HG03457 (cell line): ENCODE data around the gene TXNL4A.

ENCODE experiments used
- ATAC-seq: cut with Tn5 transposase; IDR thresholded peaks from one replicate; pipeline ENCODE4 v1.9.1; 2021; ENCODE audit warnings: moderate number of reproducible peaks; ENCODE audit not compliant: unreplicated experiment

TXNL4A gene

DNA sequence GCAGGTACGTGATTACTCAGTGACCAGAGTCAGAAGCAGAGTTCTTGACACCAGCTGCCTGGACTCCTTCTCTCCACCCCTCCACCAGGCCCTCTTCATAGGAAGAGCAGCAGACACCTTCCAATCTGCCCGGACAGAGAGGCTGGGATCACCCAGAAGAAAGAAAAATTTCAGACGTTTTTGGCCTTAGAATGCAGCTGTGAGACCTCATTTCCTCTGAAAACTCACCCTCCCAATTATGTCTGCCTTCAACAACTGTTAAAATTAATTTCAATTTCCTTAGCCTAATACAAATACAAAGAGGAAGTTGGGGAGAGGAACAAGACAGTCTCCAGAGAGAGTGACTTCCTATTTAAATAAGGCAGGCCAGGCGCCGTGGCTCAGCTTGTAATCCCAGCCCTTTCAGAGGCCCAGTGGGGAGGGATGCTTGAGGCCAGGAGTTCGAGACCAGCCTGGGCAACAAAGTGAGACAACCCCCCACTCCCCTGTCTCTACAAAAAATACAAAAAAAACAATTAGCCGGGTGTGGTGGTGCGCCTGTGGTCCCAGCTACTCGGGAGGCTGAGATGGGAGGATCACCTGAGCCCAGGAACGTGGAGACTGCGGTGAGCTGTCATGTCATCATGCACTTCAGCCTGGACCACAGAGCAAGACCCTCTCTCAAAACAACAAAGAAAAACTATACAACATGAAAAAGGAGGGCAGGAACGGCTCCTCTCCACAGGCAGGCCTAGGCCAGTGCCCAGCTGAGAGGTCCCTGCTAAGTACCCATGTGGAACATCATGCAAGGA is 38.5 kb downstream of the TXNL4A start:
- ATAC-seq: no peak

DNA sequence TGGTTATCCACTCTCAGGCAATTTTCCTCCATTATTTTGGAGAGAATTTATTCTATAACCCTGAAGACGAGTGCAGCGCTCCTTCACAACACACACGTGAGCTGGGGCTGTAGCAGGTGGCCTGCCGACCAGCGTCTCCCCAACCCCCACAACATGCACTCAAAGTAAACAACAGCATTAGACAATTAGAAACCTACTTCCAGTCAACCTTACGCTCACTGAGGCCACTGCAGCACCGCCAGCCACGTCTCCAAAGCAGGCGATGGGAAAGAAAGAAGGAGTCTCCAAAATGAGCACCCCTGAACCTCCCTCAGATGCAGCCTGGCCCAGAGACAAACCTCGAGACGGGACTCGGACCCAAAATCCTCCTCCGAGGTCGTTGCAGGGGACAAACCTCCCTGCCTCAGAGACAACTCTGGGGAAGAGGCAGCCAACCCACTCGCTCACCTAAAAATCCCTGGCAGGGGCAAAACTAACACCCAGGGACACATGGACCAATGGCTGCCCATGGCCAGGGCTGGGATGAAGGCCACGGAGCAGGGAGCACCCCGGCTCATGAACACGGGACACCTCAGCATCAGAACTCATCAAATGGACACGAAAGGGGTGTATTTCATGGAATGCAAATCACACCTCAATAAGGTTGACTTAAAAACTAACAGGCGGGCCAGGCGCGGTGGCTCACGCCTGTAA is 39.5 kb downstream of the TXNL4A start:
- ATAC-seq: no peak

DNA sequence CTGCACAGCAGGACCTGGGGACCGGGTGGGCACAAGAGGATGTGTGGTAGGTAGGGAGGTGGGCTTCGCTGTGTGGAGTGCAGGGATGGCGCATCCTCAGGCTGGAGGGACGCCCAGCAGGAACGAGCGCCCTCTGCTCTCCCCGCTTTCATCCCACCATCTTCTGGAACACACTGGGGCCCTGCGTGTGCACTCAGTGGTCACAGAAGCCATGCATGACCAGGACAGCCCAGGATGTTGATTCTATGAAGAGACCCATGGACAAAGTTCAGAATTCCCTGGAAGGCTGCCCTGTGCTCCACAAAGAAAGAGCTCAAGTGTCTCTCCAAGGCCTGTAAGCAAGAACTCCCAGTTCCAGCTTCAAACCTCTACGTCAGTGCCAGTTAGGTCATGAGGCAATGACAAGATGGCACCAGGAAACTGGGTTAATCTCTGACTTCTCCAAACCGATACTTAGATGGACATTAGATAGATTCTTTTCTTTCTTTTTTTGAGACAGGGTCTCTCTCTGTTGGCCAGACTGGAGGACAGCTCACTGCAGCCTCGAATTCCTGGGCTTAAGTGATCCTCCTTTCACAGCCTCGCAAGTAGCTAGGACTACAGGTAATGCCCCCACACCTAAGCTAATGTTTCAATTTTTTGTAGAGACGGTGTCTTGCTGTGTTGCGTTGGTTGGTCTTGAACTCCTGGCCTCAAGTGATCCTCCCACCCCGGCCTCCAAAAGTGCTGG is 40.3 kb downstream of the TXNL4A start:
- ATAC-seq: no peak

DNA sequence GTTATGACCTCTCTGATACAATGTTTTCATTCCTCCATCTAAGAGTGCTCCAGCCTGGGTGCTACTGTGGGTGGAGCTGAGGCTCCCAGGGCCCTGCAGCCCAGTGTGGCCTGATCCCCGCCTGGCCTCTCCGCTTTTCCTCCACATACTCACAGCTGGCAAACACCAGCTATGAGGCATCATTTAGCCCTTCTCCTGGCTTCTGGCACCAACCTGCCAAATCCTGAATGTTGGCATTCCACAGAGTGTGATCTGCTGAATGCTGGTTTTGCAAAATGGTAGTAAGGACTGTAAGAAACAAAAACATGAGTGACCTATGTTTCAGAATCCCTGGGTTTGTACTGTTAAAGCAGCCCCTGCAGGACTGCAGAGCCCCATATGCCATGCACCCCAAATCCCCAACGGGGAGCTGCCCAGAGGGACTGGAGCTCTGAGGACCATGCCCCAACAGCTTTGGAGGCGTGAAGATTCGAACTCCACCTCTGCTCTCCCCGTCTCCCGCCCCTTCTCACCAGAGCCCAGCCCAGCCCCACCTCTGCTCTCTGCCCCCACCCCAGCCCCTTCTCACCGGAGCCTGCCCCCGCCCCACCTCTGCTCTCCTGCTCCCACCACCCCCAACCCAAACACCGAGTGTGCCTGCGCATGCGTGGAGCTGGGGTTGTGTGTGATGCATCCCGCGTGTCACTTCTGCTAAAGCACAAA is 41.2 kb downstream of the TXNL4A start:
- ATAC-seq: no peak

DNA sequence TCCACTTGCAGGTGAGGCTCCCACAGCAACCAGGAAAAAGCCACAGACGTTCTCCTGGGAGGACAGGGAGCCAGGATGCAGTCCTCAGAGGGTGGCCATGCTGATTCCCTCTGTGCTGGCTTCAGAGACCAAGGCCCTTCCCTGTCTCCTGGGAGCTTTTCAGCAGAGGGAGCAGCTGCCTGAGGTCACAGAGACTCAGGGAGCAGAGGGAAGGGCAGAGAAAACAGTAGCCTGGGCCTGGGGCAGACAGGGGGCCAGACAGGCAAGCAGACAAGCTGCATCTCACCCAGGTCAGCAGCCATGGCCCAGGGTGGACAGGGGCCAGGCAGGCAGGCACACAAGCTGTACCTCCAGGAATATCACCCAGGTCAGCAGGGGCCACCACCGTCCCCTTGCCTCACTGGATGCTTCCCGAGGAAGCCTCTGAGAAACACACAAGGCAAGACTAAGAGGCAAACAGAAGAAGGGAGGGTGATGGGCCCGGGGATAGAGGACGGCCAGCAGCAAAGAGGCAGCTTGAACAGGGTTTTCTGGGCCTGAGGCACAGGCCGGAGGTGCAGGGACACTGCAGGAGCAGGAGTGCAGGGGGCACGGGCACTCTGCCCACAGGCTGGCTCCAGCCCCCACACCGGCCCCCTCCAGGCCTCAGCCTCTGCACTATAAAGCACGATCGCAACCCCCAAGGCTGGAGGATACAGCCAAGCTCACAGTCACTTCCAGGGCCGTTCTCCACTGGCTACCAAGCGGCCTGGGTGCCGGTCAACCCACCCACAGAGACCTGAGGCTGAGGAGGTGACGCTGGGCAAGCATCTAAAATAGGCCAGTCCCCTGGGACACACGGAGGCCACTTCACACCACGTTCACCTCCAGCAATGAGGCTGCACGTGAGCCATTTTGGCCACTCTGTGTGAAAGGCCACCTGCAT is 43.0 kb downstream of the TXNL4A start:
- no peak for ATAC-seq

DNA sequence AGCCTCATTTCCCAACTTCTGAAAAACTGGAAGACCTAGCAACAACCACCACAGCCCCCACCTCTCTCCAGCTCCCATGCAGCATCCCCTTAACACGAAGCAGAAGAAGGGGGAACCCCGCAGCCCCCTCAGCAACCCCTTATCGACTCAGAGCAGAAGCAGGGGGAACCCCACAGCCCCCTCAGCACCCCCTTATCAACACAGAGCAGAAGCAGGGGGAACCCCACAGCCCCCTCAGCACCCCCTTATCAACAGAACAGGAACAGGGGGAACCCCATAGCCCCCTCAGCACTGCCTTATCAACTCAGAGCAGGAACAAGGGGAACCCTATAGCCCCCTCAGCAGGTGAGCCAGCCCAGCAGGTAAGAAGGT is 43.6 kb downstream of the TXNL4A start:
- ATAC-seq: no peak

DNA sequence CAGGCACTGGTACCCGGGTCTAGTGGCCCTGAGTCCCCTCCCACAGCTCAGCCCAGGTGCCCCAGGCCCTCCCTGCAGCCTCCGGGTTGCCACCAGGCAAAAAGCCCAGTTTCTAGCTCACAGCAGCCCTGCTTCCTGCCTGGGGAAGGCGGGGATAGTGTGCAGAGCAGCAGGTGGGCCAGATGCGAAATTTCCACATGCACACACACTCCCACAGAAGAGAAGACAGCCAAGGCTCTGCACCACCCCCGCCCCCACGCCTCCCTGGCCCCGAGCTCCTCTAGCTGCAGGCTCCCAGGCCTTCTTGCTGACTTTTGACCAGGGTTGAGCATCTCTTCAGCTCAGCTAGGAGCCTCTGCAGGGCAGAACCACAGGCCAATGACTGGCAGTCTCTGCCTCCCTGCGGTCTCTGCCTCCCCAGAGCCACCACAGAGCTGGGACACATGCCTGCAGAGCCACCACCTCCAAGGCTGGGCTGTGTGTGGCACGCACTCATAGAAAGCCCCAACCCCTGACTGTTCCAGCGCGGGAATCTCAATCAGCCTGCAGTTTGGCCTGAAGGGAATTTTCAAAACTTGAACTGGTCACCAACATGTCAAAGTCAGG is 44.1 kb downstream of the TXNL4A start:
- ATAC-seq: no peak

DNA sequence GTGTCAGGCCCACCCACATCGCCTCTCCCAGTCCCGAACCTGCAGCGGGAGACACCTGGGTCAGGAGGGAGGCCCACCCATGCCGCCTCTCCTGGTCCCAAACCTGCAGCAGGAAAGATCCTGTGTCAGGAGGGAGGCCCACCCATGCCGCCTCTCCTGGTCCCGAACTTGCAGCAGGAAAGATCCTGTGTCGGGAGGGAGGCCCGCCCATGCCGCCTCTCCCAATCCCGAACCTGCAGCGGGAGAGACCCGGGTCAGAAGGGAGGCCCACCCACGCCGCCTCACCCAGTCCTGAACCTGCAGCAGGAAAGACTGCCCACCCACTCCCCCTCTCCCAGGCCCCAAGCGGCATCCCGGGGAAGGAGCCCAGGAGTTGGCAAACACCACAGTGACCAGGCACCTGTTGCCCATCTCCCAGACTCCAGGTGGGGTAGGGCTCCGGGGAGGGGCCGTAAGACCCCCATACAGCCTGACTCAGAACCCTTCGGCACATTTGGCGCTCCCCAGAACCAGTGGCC is 44.7 kb downstream of the TXNL4A start:
- no peak for ATAC-seq

DNA sequence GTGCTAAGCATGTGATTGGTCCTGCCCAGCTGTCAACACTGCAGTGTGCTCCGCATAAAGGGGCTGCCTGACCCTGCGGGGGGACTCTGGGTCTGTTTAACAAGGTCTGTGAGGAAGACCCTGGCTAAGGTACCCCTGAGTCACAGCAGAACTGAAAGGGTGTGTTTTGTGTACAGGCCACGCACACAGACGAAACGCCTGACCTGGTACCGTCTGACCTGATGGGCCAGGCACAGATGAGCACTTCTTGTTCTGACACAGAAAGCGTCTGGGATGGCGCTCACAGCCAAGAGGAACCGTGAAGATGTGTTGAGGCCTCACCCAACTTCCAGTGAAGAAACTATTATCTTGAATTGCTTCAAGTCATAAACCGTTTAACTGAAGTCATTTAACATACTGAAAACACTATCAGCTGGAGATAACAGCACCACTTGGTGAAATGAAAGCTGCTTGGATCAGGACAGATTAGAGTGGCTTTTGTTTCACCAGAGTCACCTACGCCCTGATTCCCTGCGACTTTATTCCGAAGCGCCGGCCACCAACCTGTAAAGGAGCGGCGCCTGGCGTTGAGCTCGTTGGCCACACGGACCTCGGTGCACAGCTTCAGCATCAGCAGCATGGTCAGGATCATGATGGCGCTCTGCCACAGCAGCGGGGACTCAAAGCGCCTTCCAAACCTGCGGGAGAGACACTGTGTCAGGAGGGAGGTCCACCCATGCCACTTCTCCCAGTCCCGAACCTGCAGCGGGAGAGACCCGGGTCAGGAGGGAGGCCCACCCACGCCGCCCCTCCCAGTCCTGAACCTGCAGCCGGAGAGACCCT is 45.4 kb downstream of the TXNL4A start:
- no peak for ATAC-seq

DNA sequence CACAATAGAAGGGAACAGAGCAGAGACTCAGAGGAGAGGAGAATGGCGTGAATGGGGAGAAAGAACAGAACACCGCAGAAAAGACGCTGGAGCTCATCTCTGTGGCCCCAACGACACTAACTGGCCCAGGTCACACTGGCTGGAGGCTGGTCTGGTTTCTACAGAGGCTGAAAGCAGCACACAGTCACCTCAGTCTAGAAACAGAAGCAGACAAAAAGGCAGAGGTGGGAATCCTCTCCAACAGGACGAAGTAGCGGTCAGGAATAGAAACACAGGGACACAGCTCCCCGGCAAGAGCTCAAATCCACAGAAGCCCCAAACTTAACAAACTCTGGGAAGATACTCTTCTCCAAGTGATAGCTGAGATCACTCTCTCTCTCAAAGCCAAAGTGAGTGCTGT is 46.2 kb downstream of the TXNL4A start:
- ATAC-seq: no peak

DNA sequence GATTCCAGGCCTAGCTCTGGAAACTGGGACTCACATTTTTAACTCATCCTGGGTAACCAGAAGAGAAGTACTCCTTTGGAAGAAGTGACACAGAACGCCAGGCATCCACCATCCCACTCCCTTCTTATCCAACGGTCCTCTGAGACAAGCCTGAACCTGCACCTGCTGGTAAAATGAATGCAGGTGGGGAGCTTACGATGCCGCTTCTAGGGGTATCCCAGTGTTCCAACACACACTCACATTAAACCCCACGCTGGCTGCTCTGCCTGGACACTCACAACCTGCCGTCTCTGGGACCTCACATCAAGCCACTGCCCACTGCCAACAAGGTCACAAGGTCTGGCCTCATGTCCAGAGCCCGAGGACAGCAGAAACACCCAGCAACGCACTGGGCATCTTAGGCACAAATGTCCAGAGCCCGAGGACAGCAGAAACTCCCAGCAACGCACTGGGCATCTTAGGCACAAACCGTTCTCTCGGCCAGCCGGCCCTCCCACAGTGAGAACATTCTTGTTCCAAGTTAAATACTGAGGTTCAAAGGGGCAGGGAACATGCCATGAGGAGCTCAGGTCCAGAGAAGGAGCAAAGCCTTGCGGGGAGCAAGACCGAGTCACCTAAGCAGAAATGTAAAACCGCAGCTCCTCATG is 46.8 kb downstream of the TXNL4A start:
- ATAC-seq: no peak

DNA sequence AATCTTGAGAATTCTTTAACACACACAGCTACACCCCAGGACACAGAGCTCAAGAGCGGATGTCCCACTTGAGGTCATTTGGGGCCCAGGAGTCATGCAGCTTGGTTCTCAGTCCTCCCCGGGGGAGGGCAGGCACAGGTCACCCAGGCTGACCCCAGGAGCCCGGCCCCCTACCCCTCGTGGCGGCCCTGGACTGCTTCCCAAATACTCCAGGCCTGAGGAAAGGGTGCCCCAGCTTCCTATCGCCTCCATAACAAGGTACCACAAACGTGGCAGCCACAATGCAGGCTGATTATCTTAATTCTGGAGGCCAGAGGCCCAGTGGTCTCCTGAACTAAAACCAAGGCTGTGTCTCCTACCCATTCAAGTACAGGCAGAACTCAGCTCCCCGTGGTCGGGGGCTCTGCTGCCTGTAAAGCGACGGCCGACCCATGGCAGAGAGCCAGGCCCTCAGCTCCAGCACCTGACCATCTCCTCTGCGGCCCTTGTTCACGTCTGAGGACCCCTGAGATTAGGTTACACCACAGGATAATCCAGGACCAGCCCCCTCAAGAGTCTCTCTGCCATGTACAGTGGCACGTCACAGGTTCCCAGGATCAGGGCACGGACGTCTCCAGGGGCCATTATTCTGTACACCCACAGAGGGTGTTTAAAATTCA is 47.4 kb downstream of the TXNL4A start:
- ATAC-seq: no peak

DNA sequence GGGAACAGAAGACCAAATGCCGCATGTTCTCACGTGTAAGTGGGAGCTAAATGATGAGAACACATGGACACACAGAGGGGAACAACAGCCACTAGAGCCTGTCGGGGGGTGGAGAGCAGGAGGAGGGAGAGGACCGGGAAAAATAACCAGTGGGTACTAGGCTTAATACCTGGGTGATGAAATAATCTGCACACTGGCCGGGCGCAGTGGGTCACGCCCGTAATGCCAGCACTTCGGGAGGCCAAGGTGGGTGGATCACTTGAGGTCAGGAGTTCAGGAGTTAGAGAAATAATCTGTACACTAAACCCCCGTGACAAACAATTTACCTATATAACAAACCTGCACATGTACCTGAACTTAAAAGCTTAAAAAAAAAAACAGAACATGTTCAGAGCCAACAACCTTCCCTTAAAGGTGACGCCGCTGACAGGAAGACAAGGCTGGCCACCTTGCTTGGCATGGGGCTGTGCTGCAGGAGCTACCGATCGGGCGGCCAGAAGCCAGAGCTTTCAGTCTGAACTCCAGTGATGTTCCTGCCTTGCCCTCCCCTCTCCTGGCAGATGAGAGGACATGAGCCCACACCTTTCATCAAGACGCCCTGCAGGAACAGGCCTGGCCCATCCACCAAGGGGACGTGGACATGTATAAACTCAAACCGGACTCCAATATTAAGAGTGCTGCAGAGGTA is 48.1 kb downstream of the TXNL4A start:
- no peak for ATAC-seq

DNA sequence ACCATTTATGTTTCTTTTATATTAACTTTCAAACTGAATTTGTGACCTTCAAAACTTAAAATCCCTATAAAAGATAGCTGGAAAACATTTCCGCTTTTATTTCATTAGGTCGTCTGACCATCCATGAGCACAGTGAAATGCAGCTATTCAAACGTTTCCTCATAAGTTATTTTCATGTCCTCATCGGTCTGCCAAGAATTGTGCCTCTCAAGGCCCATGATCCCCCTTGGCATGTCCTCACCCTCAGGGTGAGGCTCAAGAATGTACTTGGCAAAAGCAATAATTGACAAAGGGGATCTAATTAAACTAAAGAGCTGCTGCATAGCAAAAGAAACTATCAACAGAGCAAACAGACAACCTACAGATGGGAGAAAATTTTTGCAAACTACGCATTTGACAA is 49.3 kb downstream of the TXNL4A start:
- no peak for ATAC-seq

DNA sequence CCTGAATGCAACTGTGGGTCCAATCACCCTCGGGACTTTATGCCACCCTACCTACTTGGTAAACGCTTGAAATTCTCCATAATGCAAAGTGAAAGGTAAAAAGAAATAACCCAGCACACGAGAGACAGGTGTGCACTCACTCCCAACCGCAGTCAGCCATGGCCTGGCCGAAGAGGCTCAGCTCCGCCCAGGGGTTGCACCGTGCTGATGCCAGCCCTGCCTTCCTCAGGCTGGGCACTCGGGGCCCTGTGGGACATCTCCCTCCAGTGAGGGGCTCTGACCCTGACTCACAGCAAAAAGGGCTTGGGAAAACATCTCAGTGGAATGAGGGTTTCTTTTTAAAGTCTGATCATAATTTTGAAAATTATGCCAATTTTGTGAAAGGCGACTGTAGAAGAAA is 50.2 kb downstream of the TXNL4A start:
- no peak for ATAC-seq

DNA sequence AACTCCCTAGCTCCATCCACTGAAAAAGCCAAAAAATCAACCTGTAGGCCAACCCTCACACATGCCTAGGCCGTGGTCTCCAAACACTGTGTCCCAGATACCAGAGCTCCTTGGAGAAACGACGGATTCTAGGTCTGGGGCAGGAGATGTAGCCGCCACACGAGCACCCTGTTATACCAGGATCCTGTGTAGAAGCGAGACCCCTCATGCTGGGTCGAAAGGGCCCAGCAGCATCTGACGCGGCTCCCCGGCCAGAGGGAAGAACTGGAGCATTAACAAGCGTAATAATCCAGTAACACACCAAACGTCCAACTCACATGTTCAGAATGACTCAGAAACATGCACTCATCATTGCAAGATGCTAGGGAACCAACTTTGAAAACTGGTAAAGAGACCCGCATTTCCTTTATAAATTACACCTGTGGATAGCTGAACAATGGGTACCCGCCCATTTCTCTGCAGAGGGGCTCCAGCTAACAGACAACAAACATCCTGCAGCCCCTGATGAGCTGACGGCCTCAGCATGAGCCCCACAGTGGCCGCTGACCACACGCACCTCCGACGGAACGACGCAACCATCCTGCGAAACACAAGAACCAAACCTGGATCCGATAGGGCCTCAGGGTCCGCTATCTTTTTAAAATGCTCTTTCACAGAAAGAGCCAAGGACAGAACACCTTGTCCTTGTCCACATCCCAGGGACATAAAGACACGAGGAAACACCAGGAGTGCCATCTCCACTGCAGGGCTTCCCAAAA is 51.1 kb downstream of the TXNL4A start:
- ATAC-seq: no peak
